Activated gamma-delta T cell treated with Interleukin-2 at 50 U/mL for 16 hours (primary cell): ENCODE measurements around the gene ZBTB32.

Experiments
- DNase-seq: peaks from one replicate; pipeline ENCODE4 v3.0.0-alpha.2; 2020

The ZBTB32 gene

GRCh38 chr19:35739275-35740107 is 35.1 kb downstream of the ZBTB32 start:
- no peak for DNase-seq

DNA sequence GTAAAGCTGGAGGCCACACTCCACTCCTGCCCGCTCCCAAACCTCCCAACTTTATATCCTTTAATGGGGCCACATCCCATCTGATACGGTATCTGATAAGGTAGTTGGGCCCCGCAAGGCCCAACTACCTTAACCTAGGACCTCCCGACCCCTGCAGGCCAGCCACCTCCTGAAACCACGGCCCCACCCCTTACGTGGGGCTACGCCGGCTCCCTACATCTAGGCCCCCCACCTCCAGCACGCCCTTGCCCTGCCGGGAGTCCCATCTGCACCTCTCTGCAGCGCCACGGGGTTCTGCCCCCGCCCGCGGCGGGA is 35.7 kb downstream of the ZBTB32 start:
- no peak for DNase-seq

- DNase-seq = peak; percentile 96
These were observed 36.3 kb downstream of the ZBTB32 start for GRCh38 chr19:35740423-35741202.

- DNase-seq = no peak
These were observed 36.8 kb downstream of the ZBTB32 start for GRCh38 chr19:35741203-35741515.

- DNase-seq = peak; percentile 66
These were observed 37.9 kb downstream of the ZBTB32 start, which contains the start of gene IGFLR1 for GRCh38 chr19:35742121-35742724. Gene IGFLR1, minus strand, starts transcription at chr19:35742452. Its CDS starts 1,272 bp downstream, at chr19:35741180.

DNA sequence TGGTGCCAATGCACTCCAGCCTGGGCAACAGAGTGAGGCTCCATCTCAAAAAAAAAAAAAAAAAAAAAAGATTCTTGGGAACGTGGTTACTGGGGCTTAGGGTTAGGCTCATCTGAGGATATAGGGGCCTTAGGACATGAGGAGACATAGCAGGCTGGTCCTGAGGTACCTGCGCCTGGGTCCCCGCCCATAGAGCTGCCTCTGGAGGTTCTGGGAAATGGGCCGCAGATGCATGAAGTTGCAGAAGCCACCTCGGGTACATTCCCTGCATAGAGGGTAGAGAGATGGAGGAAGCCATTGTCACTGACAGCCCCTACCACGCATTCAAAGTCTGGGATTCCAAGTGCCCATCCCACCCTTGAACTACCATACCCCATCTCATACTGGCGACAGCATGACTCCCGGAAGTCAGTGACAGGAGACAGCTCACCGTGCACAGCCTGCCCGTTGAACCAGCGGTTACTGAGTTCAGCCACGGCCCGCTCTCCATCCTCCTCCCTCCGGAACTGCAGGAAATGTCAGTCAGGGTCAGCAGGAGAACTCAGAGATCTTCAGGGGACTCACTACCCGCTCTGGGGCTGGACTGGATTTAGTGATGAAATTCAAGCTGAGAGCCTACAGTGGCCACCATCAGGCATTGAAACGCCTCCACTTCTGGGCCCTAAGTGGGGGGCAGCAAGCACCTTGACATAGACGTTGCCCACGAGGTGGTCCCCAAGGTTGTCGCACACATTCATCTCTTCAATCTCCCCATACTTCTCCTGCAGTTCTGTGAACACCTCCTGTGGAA is 39.5 kb downstream of the ZBTB32 start:
- no peak for DNase-seq

DNA sequence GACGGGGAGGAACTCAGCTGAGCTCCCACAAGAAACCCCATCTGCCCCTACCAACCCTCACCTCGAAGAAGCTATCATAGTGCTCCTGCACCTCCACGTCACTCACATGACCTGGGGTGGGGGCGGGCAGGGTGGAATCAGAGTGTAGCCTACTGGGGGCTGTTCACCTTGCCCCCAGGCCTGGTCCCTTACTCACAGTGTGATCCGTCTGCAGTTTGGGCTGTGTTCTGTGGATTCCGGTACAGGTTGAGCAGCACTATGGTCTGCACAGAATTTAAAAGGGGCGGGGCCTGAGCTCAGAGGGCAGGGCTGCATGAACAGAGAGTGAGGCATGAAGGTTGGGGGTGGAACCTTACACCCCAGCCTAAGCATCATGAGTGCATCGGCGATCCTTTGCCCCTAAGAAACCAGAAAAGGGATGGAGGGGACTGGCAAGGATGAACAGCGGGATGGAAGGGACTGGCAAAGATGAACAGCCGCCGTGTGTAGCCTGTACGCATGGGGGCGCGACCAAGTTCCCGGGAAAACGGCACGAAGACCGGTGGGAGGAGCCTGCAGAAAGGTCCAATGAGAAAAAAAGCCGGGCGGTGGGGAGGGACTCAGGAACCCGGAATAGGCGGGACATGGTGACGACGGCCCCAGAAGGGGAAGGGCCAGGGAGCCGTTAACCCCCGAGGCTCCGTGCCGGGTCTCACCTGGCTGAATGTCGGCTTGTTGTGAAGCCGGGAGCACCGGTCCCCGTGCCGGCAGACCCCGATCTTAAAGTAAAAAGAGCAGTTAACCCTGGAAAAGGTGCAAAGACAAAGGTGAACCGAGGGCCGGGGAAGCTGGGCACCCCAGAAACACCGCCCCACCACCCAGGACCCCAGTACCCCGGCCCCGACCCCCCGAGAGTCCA is 40.3 kb downstream of the ZBTB32 start:
- peak; percentile 91 for DNase-seq

DNA sequence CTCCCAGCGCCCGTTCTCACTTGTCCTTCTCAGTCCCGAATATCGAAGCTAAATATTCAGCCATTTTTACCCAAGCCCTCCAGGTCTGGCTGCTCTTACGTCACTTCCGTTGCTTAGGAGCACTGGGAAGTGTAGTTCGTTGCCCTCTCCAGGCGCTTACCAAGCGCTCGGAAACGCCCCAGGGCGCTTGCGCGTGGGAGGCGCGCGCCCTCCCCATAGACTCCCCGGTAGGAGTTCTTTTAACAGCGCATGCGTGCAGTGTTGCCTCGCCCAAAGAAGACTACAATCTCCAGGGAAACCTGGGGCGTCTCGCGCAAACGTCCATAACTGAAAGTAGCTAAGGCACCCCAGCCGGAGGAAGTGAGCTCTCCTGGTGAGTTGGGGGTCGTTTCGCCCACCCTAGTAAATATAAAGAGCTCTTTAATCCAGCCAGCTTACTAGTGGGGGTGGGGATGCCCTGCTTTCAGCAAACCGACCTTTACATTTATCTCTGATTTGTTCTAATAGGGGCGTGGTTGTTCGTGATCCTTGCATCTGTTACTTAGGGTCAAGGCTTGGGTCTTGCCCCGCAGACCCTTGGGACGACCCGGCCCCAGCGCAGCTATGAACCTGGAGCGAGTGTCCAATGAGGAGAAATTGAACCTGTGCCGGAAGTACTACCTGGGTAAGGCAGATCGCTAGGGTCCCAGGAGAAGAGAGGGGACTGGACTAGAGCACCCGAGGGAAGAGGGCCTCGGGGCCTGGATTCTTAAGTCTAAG is 41.1 kb downstream of the ZBTB32 start, which contains the start of the genes PSENEN and U2AF1L4:
Gene PSENEN (plus strand): TSS at position 324 of the 759 bp plus-strand sequence. CDS start 280 bp downstream, at position 604.
Gene U2AF1L4 (minus strand): TSS at position 91 of the 759 bp plus-strand sequence. CDS start 27 bp downstream, at position 64.
- peak; percentile 96 for DNase-seq

- DNase-seq = no peak
These were observed 41.7 kb downstream of the ZBTB32 start for GRCh38 chr19:35746087-35746462.

DNA sequence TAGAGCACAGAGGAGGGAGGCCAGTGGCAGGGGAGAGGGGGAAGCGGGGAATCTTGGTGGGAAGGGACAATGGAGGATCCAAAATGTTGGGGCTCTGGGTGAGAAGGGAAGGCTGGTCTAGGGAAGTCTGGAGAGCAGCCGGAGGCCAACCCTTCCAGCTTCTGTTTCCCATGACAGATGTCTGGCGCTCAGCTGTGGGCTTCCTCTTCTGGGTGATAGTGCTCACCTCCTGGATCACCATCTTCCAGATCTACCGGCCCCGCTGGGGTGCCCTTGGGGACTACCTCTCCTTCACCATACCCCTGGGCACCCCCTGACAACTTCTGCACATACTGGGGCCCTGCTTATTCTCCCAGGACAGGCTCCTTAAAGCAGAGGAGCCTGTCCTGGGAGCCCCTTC is 42.2 kb downstream of the ZBTB32 start:
- DNase-seq = no peak

GRCh38 chr19:35748106-35749020 is 44.0 kb downstream of the ZBTB32 start, which contains the start of gene LIN37:
Gene LIN37, plus strand, starts transcription at chr19:35748576. Its CDS starts 149 bp downstream, at chr19:35748725.
- peak; percentile 98 for DNase-seq

DNA sequence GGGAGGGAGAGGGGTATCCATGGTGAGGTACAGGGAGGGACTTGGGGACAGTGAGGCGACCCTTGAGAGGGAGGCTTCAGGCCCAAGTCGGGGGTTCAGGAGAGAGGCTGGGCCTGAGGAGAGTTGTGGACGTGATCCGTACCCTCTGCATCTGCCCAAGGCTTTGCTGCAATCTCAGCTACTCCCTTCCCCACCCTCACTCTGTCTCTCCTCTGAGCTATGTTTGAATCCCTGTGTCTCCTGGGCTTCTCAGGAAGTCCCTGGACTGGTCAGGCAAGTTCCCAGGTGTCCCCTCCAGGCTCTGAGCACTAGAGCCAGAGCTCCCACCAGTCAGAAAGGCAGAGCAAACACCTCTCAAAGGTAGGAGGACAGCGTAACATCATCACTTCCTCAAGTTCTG is 45.8 kb downstream of the ZBTB32 start:
- no peak for DNase-seq

DNA sequence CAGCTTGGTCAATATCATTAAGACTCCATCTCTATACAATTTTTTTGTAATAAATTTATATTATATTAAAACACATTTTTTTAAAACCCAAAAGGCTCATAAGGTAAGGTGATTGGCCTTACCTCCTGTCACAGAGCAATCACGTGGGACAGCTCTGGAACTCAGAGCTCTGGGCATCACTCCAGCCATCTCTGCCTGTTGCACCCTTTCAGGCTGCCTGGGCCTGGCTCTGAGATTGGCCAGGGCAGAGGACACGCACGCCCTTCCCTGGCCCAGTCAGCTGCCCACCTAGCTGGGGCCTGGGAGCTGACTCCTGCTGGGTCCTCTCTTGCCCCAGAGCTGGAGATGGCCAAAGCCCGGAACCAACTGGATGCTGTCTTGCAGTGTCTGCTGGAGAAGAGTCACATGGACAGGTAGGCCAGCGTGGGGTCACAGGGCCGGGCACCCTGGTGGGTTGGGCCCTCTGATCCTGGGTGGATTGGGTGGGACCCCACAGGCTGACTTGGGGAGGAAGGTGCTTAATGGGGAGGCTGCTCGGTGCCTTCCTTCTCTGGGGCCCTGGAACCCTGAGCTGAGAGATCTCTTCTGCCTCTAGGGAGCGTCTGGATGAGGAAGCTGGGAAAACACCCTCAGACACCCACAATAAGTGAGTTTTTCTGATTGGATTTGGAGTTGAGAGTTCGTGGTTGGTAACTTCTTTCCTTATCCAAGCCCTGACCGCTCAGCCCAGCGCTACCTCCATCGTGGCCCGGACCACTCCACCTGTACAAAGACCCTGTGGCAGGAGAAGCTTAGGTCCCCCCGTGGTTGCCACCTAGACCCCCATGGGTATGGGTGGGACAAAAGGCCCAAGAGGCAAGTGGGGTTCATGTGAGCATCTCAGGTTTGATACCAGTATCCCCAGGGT is 47.7 kb downstream of the ZBTB32 start:
- no peak for DNase-seq

- DNase-seq = no peak
These were observed 48.5 kb downstream of the ZBTB32 start for GRCh38 chr19:35752746-35753350.

GRCh38 chr19:35753634-35754369 is 49.4 kb downstream of the ZBTB32 start:
- DNase-seq = no peak

GRCh38 chr19:35754370-35755130 is 50.2 kb downstream of the ZBTB32 start:
- DNase-seq = no peak

GRCh38 chr19:35755131-35755549 is 50.8 kb downstream of the ZBTB32 start:
- DNase-seq = no peak
